NCI-H510A treated with DMSO at 0.1 percent for 48 hours (cell line): ENCODE results near the gene MND1.

Experiments used
- DNase-seq: peaks from one replicate; lab custom pipeline; 2025; lab: John Stamatoyannopoulos, UW

MND1 gene

GRCh38 chr4:153346563-153346962, 2.1 kb downstream of the MND1 start:
- no peak for DNase-seq

- DNase-seq = no peak
These were observed 2.6 kb downstream of the MND1 start for GRCh38 chr4:153347117-153347516.

GRCh38 chr4:153348006-153348405, 3.5 kb downstream of the MND1 start:
- no peak for DNase-seq

- no peak for DNase-seq
These were observed 4.8 kb downstream of the MND1 start for GRCh38 chr4:153349206-153349805.

- DNase-seq = no peak
These were observed 17.7 kb downstream of the MND1 start for GRCh38 chr4:153362184-153362583.

GRCh38 chr4:153364061-153364460, 19.6 kb downstream of the MND1 start:
- DNase-seq = no peak

GRCh38 chr4:153365003-153365402, 20.5 kb downstream of the MND1 start:
- DNase-seq = no peak

GRCh38 chr4:153366486-153366885, 22.0 kb downstream of the MND1 start:
- no peak for DNase-seq

- DNase-seq = no peak
These were observed 22.6 kb downstream of the MND1 start for GRCh38 chr4:153367092-153367491.

GRCh38 chr4:153369021-153369420, 24.5 kb downstream of the MND1 start:
- DNase-seq = no peak

- DNase-seq = no peak
These were observed 27.3 kb downstream of the MND1 start for GRCh38 chr4:153371701-153372234.

- DNase-seq = no peak
These were observed 28.6 kb downstream of the MND1 start for GRCh38 chr4:153372967-153373562.

GRCh38 chr4:153374442-153374841, 30.0 kb downstream of the MND1 start:
- no peak for DNase-seq

GRCh38 chr4:153375303-153375702, 30.8 kb downstream of the MND1 start:
- no peak for DNase-seq

GRCh38 chr4:153383131-153383530, 38.6 kb downstream of the MND1 start:
- no peak for DNase-seq

- DNase-seq = no peak
These were observed 39.7 kb downstream of the MND1 start for GRCh38 chr4:153384160-153384559.

- DNase-seq = no peak
These were observed 41.3 kb downstream of the MND1 start for GRCh38 chr4:153385784-153386183.

GRCh38 chr4:153387981-153388380, 43.5 kb downstream of the MND1 start:
- no peak for DNase-seq

- DNase-seq = no peak
These were observed 48.9 kb downstream of the MND1 start for GRCh38 chr4:153393397-153393796.

- no peak for DNase-seq
These were observed 50.5 kb downstream of the MND1 start for GRCh38 chr4:153394945-153395344.

- DNase-seq = no peak
These were observed 54.2 kb downstream of the MND1 start for GRCh38 chr4:153398713-153399112.

GRCh38 chr4:153399358-153399757, 54.9 kb downstream of the MND1 start:
- no peak for DNase-seq

- no peak for DNase-seq
These were observed 57.0 kb downstream of the MND1 start for GRCh38 chr4:153401501-153401900.

- no peak for DNase-seq
These were observed 57.9 kb downstream of the MND1 start for GRCh38 chr4:153402366-153402765.
